ENCODE measurements around the gene CYP4F8.
"Not testable (repeated sequence)": the region's sequence is repeated elsewhere in the genome, so short reads cannot be mapped to it uniquely, and the experiment has no call there.

Gene CYP4F8

DNA sequence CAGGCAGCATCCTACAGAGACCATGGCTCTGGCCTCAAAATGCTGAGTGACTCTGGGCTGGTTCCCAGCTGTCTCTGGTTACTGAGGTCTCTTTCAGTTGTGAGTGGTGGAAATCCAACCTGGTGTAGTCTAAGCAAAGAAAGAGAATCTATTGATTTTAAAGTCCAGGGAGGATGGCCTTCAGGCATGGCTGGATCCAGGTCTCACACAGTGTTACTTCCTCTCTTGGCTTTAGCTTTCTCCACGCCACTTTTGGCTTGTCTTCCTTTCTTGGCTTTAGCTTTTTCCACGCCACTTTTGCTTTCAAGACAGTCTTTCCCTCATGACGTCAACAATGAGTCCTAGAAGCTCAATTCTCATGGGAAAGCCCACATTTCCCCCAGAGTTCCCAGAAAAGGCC is 29.8 kb downstream of the CYP4F8 start:
- no peak for DNase-seq

DNA sequence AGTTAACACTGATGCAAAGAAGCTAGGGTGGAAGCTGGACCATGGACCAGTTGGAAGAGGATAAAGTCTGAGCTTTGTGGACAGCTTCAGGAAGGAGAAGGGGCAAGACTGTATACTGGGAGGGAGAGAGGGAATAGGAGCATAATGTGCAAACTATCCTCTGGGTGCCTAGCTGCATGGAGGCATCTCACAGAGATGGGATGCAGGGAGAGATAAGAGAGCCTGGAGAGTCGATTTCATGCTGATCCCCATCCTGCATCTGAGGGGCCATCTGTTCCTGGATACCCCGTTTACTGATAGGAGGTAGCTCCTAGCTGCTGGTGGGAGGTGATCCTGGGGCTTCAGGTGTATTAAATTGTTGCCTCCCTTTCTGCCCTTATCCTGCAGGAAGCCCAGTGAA is 34.5 kb downstream of the CYP4F8 start:
- DNase-seq, result no peak

DNA sequence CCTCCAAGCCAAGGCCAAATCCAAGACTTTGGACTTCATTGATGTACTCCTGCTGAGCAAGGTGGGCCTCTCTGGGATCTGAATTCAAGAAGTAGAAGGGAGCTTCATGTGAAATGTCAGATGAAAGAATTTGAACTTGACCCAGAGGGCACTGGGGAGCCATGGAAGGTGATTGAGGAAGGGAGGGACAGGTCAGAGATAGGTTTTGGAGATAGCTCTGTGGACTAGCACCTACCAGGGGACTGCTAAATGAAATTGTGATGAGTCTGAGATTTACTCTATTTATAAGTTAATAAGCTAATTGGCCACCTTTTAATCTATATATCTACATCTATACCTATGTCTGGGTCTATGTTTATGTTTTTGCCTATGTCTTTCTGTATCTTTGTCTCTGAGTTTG is 35.1 kb downstream of the CYP4F8 start:
- DNase-seq, result not testable (repeated sequence)

DNA sequence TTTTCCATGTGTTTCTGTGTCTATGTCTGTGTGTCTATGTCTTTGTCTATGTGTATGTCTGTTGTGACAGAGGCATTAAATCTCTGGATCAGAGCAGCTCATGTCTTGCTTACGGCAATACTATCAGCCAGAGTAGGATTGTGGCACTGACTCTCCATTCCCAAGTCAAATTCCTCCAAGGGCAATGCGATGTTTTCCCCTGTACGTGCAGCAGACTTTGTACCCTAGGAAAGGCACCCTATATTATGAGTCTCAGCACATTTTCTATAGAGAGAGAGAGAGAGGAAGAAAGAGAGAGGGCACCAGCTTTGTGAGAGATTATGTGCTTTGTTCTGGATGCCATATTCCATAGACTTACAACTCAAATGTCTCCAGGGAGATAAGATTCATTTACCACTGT is 36.8 kb downstream of the CYP4F8 start:
- DNase-seq, result no peak

DNA sequence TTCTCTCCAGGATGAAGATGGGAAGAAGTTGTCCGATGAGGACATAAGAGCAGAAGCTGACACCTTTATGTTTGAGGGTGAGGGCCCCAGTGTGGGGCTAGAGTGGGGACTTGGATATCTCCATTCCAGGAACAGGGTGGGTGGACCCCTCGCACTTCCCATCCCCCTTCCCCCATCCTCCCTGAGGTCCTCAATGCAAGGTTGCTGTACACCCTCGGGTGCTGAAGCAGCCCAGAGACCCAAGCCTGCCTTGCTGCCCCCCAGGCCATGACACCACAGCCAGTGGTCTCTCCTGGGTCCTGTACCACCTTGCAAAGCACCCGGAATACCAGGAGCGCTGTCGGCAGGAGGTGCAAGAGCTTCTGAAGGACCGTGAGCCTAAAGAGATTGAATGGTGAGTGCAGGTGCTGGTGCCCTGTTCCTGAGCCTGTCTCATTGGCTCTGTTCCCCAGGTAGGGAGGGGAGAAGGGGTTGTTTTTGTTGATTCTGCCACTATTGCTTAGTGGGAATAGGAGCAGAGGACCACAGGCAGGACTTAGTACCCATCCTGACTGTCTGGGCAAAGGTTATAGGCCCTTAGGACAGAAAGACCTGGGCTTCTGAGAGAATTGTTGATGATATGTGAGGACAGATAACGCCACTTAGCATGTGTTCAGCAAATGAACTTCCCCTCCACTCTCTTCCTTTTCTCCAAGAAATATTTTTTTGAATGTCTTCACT is 37.7 kb downstream of the CYP4F8 start:
- DNase-seq, result no peak

DNA sequence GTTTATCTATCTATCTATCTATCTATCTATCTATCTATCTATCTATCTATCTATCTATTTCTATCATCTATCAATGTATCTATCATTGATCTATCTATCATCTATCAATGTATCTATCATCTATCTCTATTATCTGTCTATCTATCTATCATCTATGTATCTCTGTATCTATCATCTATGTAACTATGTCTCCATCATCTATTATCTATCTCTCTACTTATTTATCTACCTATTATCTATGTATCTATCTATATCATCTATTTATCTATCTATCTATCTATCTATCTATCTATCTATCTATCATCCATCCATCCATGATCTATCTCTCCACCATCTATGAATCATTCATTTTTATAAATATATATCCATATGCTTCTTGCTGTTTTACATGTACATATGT is 41.4 kb downstream of the CYP4F8 start:
- DNase-seq, result no peak

DNA sequence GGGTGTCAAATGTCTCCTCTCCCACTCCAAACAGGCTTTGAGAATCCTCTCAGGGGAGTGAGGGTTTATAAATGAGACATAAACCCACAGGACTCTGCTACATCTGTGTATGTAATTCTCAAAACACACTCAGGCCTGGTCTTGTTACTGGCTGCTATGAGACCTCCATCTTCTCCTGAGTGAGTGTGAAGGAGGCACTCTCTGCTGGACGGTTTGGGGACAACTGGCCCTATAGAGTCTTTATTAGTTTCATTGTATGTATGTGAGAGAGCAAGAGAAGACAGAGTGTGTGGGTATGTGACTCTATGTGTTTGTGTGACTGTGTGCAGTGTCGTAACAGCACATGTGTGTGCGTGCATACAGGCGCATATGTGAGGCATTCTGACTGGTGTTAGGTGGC is 48.2 kb downstream of the CYP4F8 start:
- DNase-seq, result no peak

DNA sequence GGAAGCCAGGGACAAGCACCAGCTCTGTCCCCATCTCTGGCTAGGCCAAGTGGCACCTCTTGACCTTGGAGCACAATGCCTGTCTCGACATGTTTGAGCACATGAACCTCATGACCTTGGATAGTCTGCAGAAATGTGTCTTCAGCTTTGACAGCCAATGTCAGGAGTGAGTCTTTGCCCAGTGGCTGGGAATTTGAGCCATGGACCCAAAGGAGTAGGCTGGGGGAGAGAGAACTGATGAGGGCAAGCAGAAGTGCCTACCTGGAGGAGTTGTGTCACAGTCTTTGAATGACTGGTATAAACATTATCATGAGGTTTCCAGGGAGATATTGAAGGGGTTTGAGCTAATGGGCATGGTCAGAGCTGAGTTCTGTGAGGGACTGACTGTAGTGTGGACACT is 51.2 kb downstream of the CYP4F8 start:
- DNase-seq, result no peak

DNA sequence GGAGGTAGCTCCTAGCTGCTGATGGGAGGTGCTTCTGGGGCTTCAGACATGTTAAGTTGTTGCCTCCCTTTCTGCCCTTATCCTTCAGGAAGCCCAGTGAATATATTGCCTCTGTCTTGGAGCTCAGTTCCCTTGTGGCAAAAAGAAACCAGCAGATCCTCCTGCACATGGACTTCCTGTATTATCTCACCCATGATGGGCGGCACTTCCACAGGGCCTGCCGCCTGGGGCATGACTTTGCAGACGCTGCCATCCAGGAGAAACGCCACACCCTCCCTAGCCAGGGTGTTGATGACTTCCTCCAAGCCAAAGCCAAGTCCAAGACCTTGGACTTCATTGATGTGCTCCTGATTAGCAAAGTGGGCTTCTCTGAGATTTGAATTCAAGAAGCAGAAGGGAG is 51.9 kb downstream of the CYP4F8 start:
- DNase-seq, result no peak

DNA sequence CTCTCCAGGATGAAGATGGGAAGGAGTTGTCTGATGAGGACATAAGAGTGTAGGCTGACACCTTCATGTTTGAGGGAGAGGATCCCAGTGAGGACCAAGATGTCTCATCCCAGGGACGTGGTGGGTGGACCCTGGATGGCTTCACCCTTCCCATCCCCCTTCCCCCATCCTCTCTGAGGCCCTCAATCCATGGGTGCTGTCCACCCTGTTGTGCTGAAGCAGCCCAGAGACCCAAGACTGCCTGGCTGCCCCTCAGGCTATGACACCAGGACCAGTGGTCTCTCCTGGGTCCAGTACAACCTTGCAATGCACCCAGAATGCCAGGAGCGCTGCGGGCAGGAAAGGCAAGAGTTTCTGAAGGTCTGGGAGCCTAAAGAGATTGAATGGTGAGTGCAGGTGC is 54.4 kb downstream of the CYP4F8 start:
- no peak for DNase-seq

DNA sequence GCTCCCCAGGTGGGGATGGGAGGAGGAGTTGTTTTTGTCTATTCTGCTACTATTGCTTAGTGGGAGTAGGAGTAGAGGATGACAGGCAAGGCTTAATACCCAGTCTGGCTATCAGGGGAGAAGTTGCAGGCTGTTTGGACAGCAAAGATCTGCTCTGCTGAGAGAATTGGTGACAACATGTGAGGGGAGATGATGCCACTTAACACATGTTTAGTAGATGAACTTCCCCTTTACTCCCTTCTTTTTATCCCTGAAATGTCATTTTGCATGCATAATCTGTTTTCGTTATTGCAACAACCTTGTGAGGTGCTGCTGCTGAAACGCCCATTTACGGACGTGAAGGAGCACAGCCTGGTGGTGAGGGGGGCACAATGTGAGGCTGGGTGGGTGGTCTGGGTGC is 54.9 kb downstream of the CYP4F8 start:
- DNase-seq, result no peak

DNA sequence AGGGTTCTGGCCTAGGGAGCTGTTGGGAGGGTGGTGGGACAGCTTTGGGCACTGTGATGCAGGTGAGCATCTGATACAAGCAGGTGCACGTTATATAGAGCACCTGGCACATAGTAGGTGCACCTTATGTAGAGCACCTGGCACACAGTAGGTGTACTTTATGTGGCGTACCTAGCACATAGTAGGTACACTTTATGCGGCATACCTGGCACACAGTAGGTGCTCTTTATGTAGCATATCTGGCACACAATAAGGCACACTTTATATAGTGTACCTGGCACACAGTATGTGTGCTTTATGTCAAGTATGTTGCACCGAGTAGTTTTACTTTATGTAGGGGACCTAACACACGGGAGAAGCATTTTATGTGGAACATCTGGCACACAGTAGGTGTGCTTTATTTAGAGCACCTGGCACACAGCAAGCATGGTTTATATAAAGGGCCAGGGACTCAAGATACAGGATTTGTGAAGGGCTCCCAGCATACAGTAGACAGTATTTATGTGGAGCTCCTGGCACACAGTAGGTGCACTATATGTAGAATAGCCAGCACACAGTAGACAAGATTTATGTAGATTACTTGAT is 56.3 kb downstream of the CYP4F8 start:
- no peak for DNase-seq

DNA sequence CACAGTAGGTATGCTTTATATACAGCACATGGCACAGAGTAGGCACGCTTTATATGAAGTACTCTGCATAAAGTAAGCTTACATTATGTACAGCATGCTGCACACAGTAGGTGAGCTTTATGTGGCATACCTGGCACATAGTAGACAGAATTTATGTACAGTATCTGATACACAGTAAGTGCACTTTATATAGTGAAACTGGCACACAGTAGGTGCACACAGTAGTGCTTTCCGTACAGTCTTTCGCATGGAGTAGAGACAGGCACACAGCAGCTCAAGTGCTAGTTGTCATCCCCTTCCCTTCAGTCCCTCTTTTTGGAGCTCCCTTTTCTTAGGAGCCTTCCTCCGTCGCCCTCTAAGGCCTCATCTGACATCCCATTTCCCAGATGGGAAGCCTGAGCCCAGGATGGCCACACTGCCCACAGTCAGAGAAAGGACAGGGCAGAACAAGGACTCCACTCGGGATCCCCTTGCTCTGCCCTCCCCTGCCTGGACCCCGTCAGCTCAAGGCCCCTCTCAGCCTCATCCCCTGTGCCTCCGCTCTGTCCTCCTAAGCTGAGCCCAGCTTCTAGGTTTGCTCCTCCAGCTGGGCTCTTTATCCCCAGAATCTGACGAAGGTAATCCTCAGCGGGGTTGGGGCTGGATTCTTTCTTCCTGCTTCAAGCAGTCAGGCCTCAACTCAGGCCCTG is 57.0 kb downstream of the CYP4F8 start:
- DNase-seq, result no peak

DNA sequence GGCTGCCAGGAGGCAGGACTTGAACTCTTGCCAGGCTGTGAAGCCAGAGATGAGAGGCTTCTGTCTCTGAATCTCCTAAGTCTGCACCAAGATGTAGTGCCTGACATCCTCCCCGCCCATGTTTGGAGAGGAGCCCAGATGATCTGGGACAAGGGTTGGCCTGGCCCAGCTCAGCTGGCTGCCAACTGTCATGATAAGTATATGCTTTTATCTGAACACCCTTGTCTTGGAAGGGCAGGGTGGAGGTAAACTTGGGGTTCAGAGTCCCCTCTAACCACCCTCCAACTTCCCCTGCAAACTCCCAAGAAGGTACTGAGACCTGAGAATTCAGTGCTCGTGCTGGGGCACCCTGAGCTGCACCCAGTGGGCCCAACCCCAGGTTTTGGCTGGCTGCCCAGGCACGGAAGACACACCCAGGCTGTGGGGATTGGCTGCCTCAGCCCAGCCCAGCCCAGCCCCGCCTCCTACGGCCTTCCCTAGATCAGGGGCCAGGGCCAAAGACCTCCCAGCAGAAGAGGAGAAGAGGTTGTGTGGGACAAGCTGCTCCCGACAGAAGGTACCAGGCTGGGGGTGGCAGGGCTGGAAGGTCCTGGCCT is 57.7 kb downstream of the CYP4F8 start, which contains the start of gene CYP4F12:
Gene CYP4F12 (plus strand): TSS at position 508 of the 596 bp plus-strand sequence. CDS start 443 bp downstream, outside the sequence.
- DNase-seq, result no peak

DNA sequence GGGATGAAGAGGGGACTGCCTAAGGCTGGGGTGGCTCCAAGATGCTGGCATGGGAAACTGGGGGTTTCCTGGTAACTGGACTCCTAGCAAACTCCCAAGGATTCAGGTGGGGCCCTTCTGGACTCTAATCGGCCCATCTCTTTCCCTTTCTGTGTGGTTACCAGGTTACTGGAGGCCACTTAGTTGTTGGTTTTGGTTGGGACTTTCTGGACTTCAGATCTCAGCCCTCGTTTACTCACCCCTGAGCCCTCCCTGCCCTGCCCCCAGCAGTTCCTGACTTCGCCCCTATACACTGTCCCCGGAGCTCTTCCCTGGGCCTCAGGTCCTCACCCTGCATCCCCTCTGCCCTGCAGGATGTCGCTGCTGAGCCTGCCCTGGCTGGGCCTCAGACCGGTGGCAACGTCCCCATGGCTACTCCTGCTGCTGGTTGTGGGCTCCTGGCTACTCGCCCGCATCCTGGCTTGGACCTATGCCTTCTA is 58.2 kb downstream of the CYP4F8 start:
- no peak for DNase-seq

DNA sequence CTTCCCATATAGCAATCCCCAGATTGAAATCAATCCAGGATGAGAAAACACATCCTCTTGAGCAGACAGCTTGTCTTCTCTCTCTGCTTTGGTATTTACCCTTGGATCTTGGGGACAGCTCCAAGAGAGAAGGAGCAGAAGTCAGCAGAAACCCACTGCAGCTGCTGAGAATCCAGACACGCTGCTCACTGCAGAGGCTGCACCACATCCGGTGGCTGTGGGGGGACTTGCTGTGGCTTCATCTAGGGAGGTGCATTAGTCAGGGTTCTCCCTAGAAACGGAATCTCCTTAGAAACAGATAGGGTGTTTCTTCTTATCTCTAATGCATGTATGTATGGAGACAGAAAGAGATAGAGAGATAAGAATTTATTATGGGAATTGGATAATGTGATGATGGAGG is 60.5 kb downstream of the CYP4F8 start:
- no peak for DNase-seq

DNA sequence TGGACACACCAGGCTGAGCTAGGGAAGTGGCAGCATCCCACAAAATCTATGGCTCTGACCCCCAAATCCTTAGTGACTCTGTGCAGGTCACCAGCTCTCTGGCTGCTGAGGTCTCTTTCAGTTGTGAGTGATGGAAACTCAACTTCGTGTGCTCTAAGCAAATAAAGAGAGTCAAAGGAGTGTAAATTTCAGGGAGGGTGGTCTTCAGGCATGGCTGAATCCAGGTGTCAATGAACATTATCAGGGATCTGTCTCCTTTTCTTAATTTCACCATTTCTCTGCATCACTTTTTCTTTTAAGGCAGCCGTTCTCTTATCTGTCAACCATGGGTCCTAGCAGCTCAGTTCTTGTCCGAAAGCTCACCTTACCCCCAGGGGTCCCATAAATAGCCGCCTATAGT is 64.1 kb downstream of the CYP4F8 start:
- DNase-seq, result no peak

DNA sequence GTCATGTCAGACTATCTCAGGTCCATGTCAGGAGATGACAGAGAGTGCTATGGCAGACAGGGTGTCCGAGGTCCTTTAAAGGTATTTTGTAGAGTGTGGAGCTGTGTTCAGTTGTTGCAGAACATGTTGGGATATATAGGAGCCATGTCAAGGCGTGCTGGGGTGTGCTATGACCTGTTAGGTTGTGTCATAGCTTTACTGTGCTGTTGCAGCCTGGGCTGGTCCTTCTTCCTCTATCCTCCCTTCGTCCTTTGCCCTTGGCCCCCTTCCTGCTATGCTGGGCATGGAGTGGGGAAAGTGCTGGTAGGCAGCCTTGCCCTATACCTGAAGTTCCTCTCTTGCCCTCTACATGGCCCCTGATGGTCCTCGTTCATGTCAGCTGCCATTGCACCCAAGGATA is 64.8 kb downstream of the CYP4F8 start:
- not testable (repeated sequence) for DNase-seq
